GM12878 (cell line): ENCODE measurements around the gene AFAP1. TPM values are rescaled to one million over a fixed set of nuclear protein-coding genes. Genes with fewer than 3 reads are reported as not detected.

Experiments
- ATAC-seq: fragments of 200-7000 bp; cut with Tn5 transposase; 3 replicates; pipeline ENCODE4 v1.9.1; 2020; ENCODE audit warnings: mild to moderate bottlenecking, moderate library complexity
- BruUV-seq: library from RNA; stranded (reverse); fragments of 400-500 nt; replicated peaks from 2 replicates; lab custom pipeline; 2021; lab: Mats Ljungman, UMichigan
- CTCF ChIA-PET: fragments of 300-600 bp; sonication (Branson Sonifier 250); formaldehyde crosslinking; extraction: SDS; loops from one replicate; lab custom pipeline; 2021; ENCODE audit warnings: inconsistent platforms; lab: Yijun Ruan, JAX
- POLR2A ChIA-PET: fragments of 350-600 bp; formaldehyde crosslinking; extraction: SDS; loops from one replicate; lab custom pipeline; 2021; ENCODE audit warnings: inconsistent platforms; lab: Charles Lee
- RAD21 ChIA-PET: fragments of 300-600 bp; sonication (Branson Sonifier 250); formaldehyde crosslinking; loops from one replicate; lab custom pipeline; 2023; ENCODE audit warnings: antibody characterized with exemption; ENCODE audit not compliant: unreplicated experiment; lab: Charles Lee
- SMC1A ChIA-PET: fragments of 300-600 bp; sonication (Branson Sonifier 250); formaldehyde crosslinking; loops from one replicate; lab custom pipeline; 2023; ENCODE audit not compliant: unreplicated experiment, uncharacterized antibody; lab: Charles Lee
- DNase-seq: peaks from one replicate; pipeline ENCODE4 v3.0.0-alpha.2; 2011; ENCODE audit warnings: low read depth, low spot score
- FAIRE-seq: peaks from 3 replicates; lab custom pipeline; 2011; peaks lifted over from hg19 to GRCh38; lab: Jason Lieb, UNC
- H2AFZ ChIP-seq: 2 replicates; pipeline ENCODE4 v1.6.0; 2011; ENCODE audit warnings: low read depth, low read length, control low read depth; ENCODE audit not compliant: control insufficient read depth
- H3K27ac ChIP-seq: 2 replicates; pipeline ENCODE4 v1.5.1; 2011; ENCODE audit warnings: control low read depth; ENCODE audit not compliant: control insufficient read depth, insufficient read depth
- H3K27me3 ChIP-seq, 2 experiments: replicated peaks in 1 of 2; 2 replicates each; pipeline versions ENCODE4 v1.6.0 to v1.6.1; 2011; ENCODE audit warnings: low read length in 1 of 2; ENCODE audit not compliant: control insufficient read depth in 2 of 2, insufficient read depth in 2 of 2
- H3K36me3 ChIP-seq, 2 experiments: 2 replicates each; pipeline ENCODE4 v1.5.1; 2011; ENCODE audit warnings: low read length in 1 of 2; ENCODE audit not compliant: control insufficient read depth in 2 of 2, insufficient read depth in 2 of 2
- H3K4me1 ChIP-seq: 2 replicates; pipeline ENCODE4 v1.6.1; 2011; ENCODE audit warnings: mild to moderate bottlenecking, low read length, moderate library complexity, mixed read lengths; ENCODE audit not compliant: control insufficient read depth, insufficient read depth
- H3K4me2 ChIP-seq: 2 replicates; pipeline ENCODE4 v1.6.0; 2011; ENCODE audit warnings: control low read depth; ENCODE audit not compliant: control insufficient read depth, insufficient read depth
- H3K4me3 ChIP-seq: fragments of 200-600 bp; sonication (generic); 2 replicates; pipeline ENCODE4 v1.5.1; 2016
- H3K79me2 ChIP-seq: 2 replicates; pipeline ENCODE4 v1.6.0; 2011; ENCODE audit warnings: low read length; ENCODE audit not compliant: control insufficient read depth, insufficient read depth
- H3K9ac ChIP-seq: 2 replicates; pipeline ENCODE4 v1.8.0; 2011; ENCODE audit warnings: low read length, control low read depth, mixed read lengths; ENCODE audit not compliant: control insufficient read depth, insufficient read depth
- H3K9me3 ChIP-seq: replicated peaks from 3 replicates; pipeline ENCODE4 v1.5.1; 2011; ENCODE audit warnings: mild to moderate bottlenecking, low read length; ENCODE audit not compliant: control insufficient read depth, insufficient read depth
- H4K20me1 ChIP-seq: 2 replicates; pipeline ENCODE4 v1.6.0; 2011; ENCODE audit not compliant: control insufficient read depth, insufficient read depth
- ASH2L ChIP-seq: fragments of 300-600, 200-600 bp; sonication (generic); IDR thresholded peaks from 2 replicates; pipeline ENCODE4 v1.6.1; 2017; ENCODE audit warnings: low read depth, mild to moderate bottlenecking, borderline replicate concordance
- BCL3 ChIP-seq: IDR thresholded peaks from 2 replicates; pipeline ENCODE4 v1.6.1; 2011; ENCODE audit warnings: borderline replicate concordance, low read depth, mild to moderate bottlenecking, moderate library complexity, low read length; ENCODE audit not compliant: insufficient read depth, poor library complexity, severe bottlenecking
- HDAC2 ChIP-seq: fragments of 200-600 bp; sonication (generic); IDR thresholded peaks from 2 replicates; pipeline ENCODE4 v1.6.1; 2017
- KDM1A ChIP-seq: fragments of 200-600 bp; sonication (generic); IDR thresholded peaks from 2 replicates; pipeline ENCODE4 v1.6.1; 2016; ENCODE audit warnings: borderline replicate concordance
- MXI1 ChIP-seq: fragments of 150-350 bp; IDR thresholded peaks from 2 replicates; pipeline ENCODE4 v1.6.1; 2011; ENCODE audit warnings: low read depth, mild to moderate bottlenecking, inconsistent platforms, low read length, improper control_type of control experiment
- NR2C2 ChIP-seq: IDR thresholded peaks from 2 replicates; pipeline ENCODE4 v1.6.1; 2011; ENCODE audit warnings: borderline replicate concordance, low read depth; ENCODE audit not compliant: control insufficient read depth, insufficient read length
- NRF1 ChIP-seq: conservative IDR thresholded peaks from 2 replicates; pipeline ENCODE4 v1.6.1; 2011; ENCODE audit warnings: mild to moderate bottlenecking, low read depth, low read length, improper control_type of control experiment
- PAX8 ChIP-seq: fragments of 450-650 bp; IDR thresholded peaks from 2 replicates; pipeline ENCODE4 v1.6.1; 2017; ENCODE audit warnings: mild to moderate bottlenecking, moderate library complexity
- POLR2AphosphoS5 ChIP-seq: IDR thresholded peaks from 2 replicates; pipeline ENCODE4 v1.6.1; 2011; ENCODE audit warnings: mild to moderate bottlenecking, low read length, inconsistent platforms
- RFX5 ChIP-seq: IDR thresholded peaks from 2 replicates; pipeline ENCODE4 v1.6.1; 2011; ENCODE audit warnings: low read depth, low read length, improper control_type of control experiment
- SRF ChIP-seq, 2 experiments: IDR thresholded peaks; 2 replicates each; pipeline ENCODE4 v1.6.1; 2011; ENCODE audit warnings: low read depth in 2 of 2, low read length in 2 of 2, mild to moderate bottlenecking in 1 of 2, moderate library complexity in 1 of 2
- WGBS: methylation state at CpG from one replicate; pipeline ENCODE4 v1.1.6; 2016; ENCODE audit warnings: low lambda C conversion rate; ENCODE audit not compliant: insufficient replicate concordance, insufficient coverage; ENCODE audit errors: missing lambda C conversion rate; 5-methylcytosine and 5-hydroxymethylcytosine counted together
- in situ Hi-C: fragments of 300-500 bp; cut with MboI; formaldehyde crosslinking; loops from 9 replicates; pipeline ENCODE4 v1.14.3; 2018; ENCODE audit warnings: mixed read lengths
- intact Hi-C: fragments of 100-400 bp; cut with micrococcal nuclease; formaldehyde crosslinking; loops from one replicate; pipeline ENCODE4 v1.14.2; 2022; ENCODE audit not compliant: unreplicated experiment
- polyA plus RNA-seq, 11 experiments: library from polyadenylated mRNA; depleted of rRNA in 4 of 11; unstranded in 6 of 11; stranded (reverse) in 5 of 11; fragments of >200 nt; fragmentation: Nextera tagmentation in 4 of 11; fragmentation: Illumina TruSeq in 1 of 11; extraction: Ambion mirVana in 4 of 11; extraction: Trizol in 1 of 11; gene quantifications; 1 replicate in 1 of 11; 2 replicates in 10 of 11; pipeline versions ENCODE4 v1.2.1 to v1.2.3, GENCODE V29; 2011 to 2016; ENCODE audit warnings: inconsistent platforms in 2 of 11, missing spikeins in 2 of 11, low read depth in 1 of 11
- total RNA-seq, 4 experiments: library from RNA; depleted of rRNA in 3 of 4; stranded (reverse); fragments of >200 nt in 3 of 4; fragmentation: Illumina TruSeq in 1 of 4; extraction: Trizol in 1 of 4; gene quantifications; 2 replicates each; pipeline versions ENCODE4 v1.2.1 to v1.2.3, GENCODE V29; 2013 to 2021
- TF ChIP-seq, protein P1 (sequence below): fragments of 450-650 bp; IDR thresholded peaks from 2 replicates; pipeline ENCODE4 v1.6.1; 2017; ENCODE audit warnings: antibody characterized with exemption, mild to moderate bottlenecking, moderate library complexity
- TF ChIP-seq, protein P2 (sequence below): fragments of 450-650 bp; IDR thresholded peaks from 2 replicates; pipeline ENCODE4 v1.6.1; 2016; ENCODE audit warnings: mild to moderate bottlenecking
- TF ChIP-seq, protein P3 (sequence below): fragments of 450-650 bp; formaldehyde crosslinking; IDR thresholded peaks from 2 replicates; pipeline ENCODE4 v1.5.0; 2022; ENCODE audit warnings: mild to moderate bottlenecking, missing genetic modification characterization

The AFAP1 gene
- total and polyA plus RNA-seq, 10 of the 15 experiments (the other 5 are each of a cell fraction or from before 2014, with no cell fraction given), result 0.02 to 0.23 (median 0.09) TPM; not detected in 1

- 12% methylated on average over 5 of the region's 5 CpGs for WGBS
- RAD21 ChIA-PET, result no interaction called here
- CTCF ChIA-PET, result interaction anchor here (1.5 to 4.3 kb wide), 2 partner anchors 21 kb away, joined by 4 to 14 read pairs; no protein-coding TSS in a partner anchor
- TF ChIP-seq PAX8 (no peak), HDAC2 (no peak), SRF (IDR thresholded peaks at IDR 0.05; ENCODE audit: low read depth in 2 of 2, low read length in 2 of 2) (no peak), RFX5 (no peak), NRF1 (no peak), POLR2AphosphoS5 (no peak), NR2C2 (no peak), KDM1A (no peak), MXI1 (no peak), BCL3 (no peak), ASH2L (no peak)
- TF ChIP-seq, protein P1, sequence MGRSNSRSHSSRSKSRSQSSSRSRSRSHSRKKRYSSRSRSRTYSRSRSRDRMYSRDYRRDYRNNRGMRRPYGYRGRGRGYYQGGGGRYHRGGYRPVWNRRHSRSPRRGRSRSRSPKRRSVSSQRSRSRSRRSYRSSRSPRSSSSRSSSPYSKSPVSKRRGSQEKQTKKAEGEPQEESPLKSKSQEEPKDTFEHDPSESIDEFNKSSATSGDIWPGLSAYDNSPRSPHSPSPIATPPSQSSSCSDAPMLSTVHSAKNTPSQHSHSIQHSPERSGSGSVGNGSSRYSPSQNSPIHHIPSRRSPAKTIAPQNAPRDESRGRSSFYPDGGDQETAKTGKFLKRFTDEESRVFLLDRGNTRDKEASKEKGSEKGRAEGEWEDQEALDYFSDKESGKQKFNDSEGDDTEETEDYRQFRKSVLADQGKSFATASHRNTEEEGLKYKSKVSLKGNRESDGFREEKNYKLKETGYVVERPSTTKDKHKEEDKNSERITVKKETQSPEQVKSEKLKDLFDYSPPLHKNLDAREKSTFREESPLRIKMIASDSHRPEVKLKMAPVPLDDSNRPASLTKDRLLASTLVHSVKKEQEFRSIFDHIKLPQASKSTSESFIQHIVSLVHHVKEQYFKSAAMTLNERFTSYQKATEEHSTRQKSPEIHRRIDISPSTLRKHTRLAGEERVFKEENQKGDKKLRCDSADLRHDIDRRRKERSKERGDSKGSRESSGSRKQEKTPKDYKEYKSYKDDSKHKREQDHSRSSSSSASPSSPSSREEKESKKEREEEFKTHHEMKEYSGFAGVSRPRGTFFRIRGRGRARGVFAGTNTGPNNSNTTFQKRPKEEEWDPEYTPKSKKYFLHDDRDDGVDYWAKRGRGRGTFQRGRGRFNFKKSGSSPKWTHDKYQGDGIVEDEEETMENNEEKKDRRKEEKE, result no peak
- TF ChIP-seq, protein P2, sequence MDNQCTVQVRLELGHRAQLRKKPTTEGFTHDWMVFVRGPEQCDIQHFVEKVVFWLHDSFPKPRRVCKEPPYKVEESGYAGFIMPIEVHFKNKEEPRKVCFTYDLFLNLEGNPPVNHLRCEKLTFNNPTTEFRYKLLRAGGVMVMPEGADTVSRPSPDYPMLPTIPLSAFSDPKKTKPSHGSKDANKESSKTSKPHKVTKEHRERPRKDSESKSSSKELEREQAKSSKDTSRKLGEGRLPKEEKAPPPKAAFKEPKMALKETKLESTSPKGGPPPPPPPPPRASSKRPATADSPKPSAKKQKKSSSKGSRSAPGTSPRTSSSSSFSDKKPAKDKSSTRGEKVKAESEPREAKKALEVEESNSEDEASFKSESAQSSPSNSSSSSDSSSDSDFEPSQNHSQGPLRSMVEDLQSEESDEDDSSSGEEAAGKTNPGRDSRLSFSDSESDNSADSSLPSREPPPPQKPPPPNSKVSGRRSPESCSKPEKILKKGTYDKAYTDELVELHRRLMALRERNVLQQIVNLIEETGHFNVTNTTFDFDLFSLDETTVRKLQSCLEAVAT, result no peak
- TF ChIP-seq, protein P3, sequence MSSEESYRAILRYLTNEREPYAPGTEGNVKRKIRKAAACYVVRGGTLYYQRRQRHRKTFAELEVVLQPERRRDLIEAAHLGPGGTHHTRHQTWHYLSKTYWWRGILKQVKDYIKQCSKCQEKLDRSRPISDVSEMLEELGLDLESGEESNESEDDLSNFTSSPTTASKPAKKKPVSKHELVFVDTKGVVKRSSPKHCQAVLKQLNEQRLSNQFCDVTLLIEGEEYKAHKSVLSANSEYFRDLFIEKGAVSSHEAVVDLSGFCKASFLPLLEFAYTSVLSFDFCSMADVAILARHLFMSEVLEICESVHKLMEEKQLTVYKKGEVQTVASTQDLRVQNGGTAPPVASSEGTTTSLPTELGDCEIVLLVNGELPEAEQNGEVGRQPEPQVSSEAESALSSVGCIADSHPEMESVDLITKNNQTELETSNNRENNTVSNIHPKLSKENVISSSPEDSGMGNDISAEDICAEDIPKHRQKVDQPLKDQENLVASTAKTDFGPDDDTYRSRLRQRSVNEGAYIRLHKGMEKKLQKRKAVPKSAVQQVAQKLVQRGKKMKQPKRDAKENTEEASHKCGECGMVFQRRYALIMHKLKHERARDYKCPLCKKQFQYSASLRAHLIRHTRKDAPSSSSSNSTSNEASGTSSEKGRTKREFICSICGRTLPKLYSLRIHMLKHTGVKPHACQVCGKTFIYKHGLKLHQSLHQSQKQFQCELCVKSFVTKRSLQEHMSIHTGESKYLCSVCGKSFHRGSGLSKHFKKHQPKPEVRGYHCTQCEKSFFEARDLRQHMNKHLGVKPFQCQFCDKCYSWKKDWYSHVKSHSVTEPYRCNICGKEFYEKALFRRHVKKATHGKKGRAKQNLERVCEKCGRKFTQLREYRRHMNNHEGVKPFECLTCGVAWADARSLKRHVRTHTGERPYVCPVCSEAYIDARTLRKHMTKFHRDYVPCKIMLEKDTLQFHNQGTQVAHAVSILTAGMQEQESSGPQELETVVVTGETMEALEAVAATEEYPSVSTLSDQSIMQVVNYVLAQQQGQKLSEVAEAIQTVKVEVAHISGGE (CRISPR knock-in tag), result no peak
Observed at GRCh38 chr4:7824218-7824617, 115.4 kb downstream of the AFAP1 start.

More at GRCh38 chr4:7824218-7824617, 115.4 kb downstream of the AFAP1 start:
- Histone ChIP-seq H3K9ac (no peak overlapping the region), H3K36me3 (no peaks in the 10 kb centered on the region), H3K27ac (no peak overlapping the region), H3K27me3 (peaks cover 0 to 10% of the 10 kb centered on the region in 2 experiments), H3K4me3 (no peak overlapping the region), H4K20me1 (no peaks in the 10 kb centered on the region), H3K4me1 (no peaks in the 10 kb centered on the region), H3K4me2 (no peak overlapping the region), H2AFZ (no peak overlapping the region), H3K79me2 (no peaks in the 10 kb centered on the region), H3K9me3 (no peaks in the 10 kb centered on the region; the same call in 2 of the 3 replicates)
- intact Hi-C loops (no loop called here), in situ Hi-C loops (no loop called here)
- ATAC-seq (no peak), DNase-seq (no peak), FAIRE-seq (no peak)
- BruUV-seq, result no TSS peak
- POLR2A ChIA-PET, result no interaction called here
- SMC1A ChIA-PET, result no interaction called here
